Measurements from ENCODE around the gene TFR2.

The TFR2 gene

DNA sequence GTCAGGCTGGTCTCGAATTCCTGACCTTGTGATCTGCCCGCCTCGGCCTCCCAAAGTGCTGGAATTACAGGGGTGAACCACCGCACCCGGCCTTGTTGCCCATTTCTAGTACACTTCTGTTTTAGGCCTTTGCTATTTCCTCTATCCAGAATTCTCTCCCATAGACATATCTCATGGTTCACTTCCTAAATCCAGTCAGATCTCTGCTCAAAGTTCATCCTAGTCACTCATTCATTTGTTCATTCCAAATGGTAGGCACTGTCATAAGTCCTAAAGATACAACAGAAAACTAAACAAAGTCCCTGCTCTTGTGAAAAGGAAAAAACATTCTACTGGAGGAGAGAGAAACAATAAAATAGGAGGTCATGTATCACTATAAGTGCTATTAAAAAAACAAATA lies 31.4 kb downstream of the TFR2 start:
- H3K4me2 ChIP-seq (ENCODE audit: low read length) = no peak overlapping the region
- H3K9me3 ChIP-seq (ENCODE audit: low read length) = no peaks in the 10 kb centered on the region
- TF ChIP-seq EZH2 (IDR thresholded peaks at IDR 0.05; ENCODE audit: borderline replicate concordance, low read length) = no peak
- TF ChIP-seq, protein P1, sequence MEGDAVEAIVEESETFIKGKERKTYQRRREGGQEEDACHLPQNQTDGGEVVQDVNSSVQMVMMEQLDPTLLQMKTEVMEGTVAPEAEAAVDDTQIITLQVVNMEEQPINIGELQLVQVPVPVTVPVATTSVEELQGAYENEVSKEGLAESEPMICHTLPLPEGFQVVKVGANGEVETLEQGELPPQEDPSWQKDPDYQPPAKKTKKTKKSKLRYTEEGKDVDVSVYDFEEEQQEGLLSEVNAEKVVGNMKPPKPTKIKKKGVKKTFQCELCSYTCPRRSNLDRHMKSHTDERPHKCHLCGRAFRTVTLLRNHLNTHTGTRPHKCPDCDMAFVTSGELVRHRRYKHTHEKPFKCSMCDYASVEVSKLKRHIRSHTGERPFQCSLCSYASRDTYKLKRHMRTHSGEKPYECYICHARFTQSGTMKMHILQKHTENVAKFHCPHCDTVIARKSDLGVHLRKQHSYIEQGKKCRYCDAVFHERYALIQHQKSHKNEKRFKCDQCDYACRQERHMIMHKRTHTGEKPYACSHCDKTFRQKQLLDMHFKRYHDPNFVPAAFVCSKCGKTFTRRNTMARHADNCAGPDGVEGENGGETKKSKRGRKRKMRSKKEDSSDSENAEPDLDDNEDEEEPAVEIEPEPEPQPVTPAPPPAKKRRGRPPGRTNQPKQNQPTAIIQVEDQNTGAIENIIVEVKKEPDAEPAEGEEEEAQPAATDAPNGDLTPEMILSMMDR (IDR thresholded peaks at IDR 0.05; ENCODE audit: low read length) = no peak
- H3F3A ChIP-seq (ENCODE audit: insufficient read depth, low read length) = no peaks in the 10 kb centered on the region
- H3K4me3 ChIP-seq (ENCODE audit: low read depth, low read length, poor library complexity, severe bottlenecking) = no peak overlapping the region
- no peak overlapping the region for H3K27ac ChIP-seq (ENCODE audit: low read depth, low read length, poor library complexity, severe bottlenecking)
- H4K20me1 ChIP-seq (ENCODE audit: insufficient read depth, low read length) = no peaks in the 10 kb centered on the region
- H2AFZ ChIP-seq (ENCODE audit: low read length) = no peak overlapping the region
- no peak overlapping the region for H3K9ac ChIP-seq (ENCODE audit: low read length)
- no peaks in the 10 kb centered on the region for H3K9me2 ChIP-seq (ENCODE audit: low read depth, low read length)
- H3K79me2 ChIP-seq (ENCODE audit: insufficient read depth, low read length) = no peaks in the 10 kb centered on the region
- no peaks in the 10 kb centered on the region; the same call in 1 of the 2 replicates for H3K27me3 ChIP-seq (ENCODE audit: insufficient read depth, low read length)
- peaks cover 13% of the 10 kb centered on the region for H3K4me1 ChIP-seq (ENCODE audit: insufficient read depth, low read length, severe bottlenecking)
- H3K36me3 ChIP-seq (ENCODE audit: insufficient read depth, low read length) = no peaks in the 10 kb centered on the region

DNA sequence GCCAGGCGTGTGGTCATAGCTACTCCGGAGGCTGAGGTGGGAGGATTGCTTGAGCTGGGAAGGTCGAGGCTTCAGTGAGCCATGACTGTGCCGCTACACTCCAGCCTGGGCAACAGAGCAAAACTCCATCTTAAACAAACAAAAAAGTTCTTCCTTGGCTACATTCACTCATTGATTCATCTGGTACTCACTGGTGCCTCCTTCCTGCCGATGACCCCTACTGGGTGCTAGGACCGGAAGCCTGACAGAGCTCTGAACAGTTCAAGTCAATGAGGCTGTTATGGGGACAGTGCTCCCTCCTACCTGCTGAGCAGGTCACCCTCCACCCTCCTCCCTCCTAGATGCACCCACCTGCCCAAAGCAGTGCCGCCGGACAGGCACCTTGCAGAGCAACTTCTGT lies 34.2 kb downstream of the TFR2 start:
- Histone ChIP-seq H3K4me3 (ENCODE audit: low read depth, low read length, poor library complexity, severe bottlenecking) (no peak overlapping the region), H3K9ac (ENCODE audit: low read length) (no peak overlapping the region), H3K4me1 (ENCODE audit: insufficient read depth, low read length, severe bottlenecking) (peaks cover 16% of the 10 kb centered on the region), H2AFZ (ENCODE audit: low read length) (no peak overlapping the region), H3K27ac (ENCODE audit: low read depth, low read length, poor library complexity, severe bottlenecking) (no peak overlapping the region), H3K36me3 (ENCODE audit: insufficient read depth, low read length) (no peaks in the 10 kb centered on the region), H3F3A (ENCODE audit: insufficient read depth, low read length) (no peaks in the 10 kb centered on the region), H3K4me2 (ENCODE audit: low read length) (no peak overlapping the region), H3K9me3 (ENCODE audit: low read length) (no peaks in the 10 kb centered on the region), H3K9me2 (ENCODE audit: low read depth, low read length) (no peaks in the 10 kb centered on the region), H4K20me1 (ENCODE audit: insufficient read depth, low read length) (no peaks in the 10 kb centered on the region), H3K79me2 (ENCODE audit: insufficient read depth, low read length) (no peaks in the 10 kb centered on the region), H3K27me3 (ENCODE audit: insufficient read depth, low read length) (no peaks in the 10 kb centered on the region; the same call in 1 of the 2 replicates)
- TF ChIP-seq, protein P1 (IDR thresholded peaks at IDR 0.05; ENCODE audit: low read length) = no peak
- TF ChIP-seq EZH2 (IDR thresholded peaks at IDR 0.05; ENCODE audit: borderline replicate concordance, low read length) = no peak

DNA sequence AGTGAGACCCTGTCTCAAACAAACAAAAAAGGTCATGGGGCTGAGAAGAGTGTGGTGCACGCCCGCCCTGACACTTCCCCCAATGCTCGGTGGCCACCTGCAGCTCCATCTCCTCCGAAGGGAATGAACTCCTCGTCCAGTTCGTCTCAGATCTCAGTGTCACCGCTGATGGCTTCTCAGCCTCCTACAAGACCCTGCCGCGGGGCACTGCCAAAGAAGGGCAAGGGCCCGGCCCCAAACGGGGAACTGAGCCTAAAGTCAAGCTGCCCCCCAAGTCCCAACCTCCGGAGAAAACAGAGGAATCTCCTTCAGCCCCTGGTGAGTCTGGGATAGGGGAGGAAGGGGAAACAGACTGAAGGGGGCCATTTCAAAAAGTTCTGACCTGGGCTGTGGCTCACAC lies 35.0 kb downstream of the TFR2 start:
- Histone ChIP-seq H3K27me3 (ENCODE audit: insufficient read depth, low read length) (no peaks in the 10 kb centered on the region; the same call in 1 of the 2 replicates), H3K27ac (ENCODE audit: low read depth, low read length, poor library complexity, severe bottlenecking) (no peak overlapping the region), H4K20me1 (ENCODE audit: insufficient read depth, low read length) (no peaks in the 10 kb centered on the region), H3K9me3 (ENCODE audit: low read length) (no peaks in the 10 kb centered on the region), H3F3A (ENCODE audit: insufficient read depth, low read length) (no peaks in the 10 kb centered on the region), H3K4me1 (ENCODE audit: insufficient read depth, low read length, severe bottlenecking) (peaks cover 16% of the 10 kb centered on the region), H3K4me2 (ENCODE audit: low read length) (no peak overlapping the region), H3K9me2 (ENCODE audit: low read depth, low read length) (no peaks in the 10 kb centered on the region), H3K9ac (ENCODE audit: low read length) (no peak overlapping the region), H3K79me2 (ENCODE audit: insufficient read depth, low read length) (no peaks in the 10 kb centered on the region), H3K4me3 (ENCODE audit: low read depth, low read length, poor library complexity, severe bottlenecking) (no peak overlapping the region), H3K36me3 (ENCODE audit: insufficient read depth, low read length) (no peaks in the 10 kb centered on the region), H2AFZ (ENCODE audit: low read length) (no peak overlapping the region)
- TF ChIP-seq, protein P1 (IDR thresholded peaks at IDR 0.05; ENCODE audit: low read length) = no peak
- no peak for TF ChIP-seq EZH2 (IDR thresholded peaks at IDR 0.05; ENCODE audit: borderline replicate concordance, low read length)

Data from OCI-LY1 (cell line).